Stimulated activated CD4-positive, alpha-beta T cell treated with anti-CD3 and anti-CD28 coated beads, Interleukin-15, amount 100 ng/mL, for 1 hour (primary cell): ENCODE results near the gene UBE2H.
"Not testable (repeated sequence)": the region's sequence is repeated elsewhere in the genome, so short reads cannot be mapped to it uniquely, and the experiment has no call there.

ENCODE experiments used
- DNase-seq, 2 donors: peaks; one replicate each; pipeline ENCODE4 v3.0.0-alpha.2; 2020; ENCODE audit warnings: low read depth in 1 of 2, low spot score in 1 of 2

UBE2H gene

DNA sequence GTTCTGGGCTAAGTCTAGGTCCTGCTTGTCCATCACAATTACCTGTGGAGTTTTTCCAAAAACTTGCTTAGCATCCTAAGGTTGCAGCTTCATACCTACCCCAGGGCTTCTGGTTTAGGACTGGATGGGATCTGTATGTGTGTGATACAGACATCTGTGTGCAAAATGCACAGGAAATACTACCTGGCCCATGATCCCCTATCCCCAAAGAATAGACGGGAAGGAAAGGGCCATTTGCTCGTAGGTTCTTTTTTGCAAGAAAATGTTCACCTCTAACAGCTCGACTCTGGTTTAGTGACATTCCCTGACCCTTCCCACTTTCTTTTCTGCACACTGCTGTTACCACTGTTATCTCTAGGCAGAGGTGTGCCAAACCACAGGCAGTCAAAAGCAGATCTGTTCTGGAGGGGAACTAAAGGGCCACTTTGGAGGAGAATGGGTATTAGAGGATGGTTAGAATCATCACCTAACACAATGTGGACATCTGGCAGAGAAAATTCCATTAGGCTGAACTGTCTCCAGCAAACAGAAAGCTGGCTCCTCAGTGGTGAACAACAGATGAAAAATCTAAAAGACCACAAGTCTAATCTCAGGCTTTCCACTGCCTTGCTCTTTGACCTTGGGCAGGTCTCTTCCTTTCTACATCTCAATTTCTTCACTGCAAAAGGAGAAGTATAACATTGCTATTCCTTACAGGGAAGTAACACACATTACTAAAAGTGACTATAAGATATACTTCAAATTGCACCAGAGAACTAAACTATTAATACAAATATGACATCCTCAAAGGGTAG, 107.4 kb downstream of the UBE2H start:
- DNase-seq = no peak

GRCh38 chr7:129843978-129844840, 108.6 kb downstream of the UBE2H start:
- DNase-seq = no peak

- DNase-seq = no peak
Observed at GRCh38 chr7:129843365-129843898, 109.3 kb downstream of the UBE2H start.

- no peak for DNase-seq
Observed at GRCh38 chr7:129841465-129841864, 111.3 kb downstream of the UBE2H start.

DNA sequence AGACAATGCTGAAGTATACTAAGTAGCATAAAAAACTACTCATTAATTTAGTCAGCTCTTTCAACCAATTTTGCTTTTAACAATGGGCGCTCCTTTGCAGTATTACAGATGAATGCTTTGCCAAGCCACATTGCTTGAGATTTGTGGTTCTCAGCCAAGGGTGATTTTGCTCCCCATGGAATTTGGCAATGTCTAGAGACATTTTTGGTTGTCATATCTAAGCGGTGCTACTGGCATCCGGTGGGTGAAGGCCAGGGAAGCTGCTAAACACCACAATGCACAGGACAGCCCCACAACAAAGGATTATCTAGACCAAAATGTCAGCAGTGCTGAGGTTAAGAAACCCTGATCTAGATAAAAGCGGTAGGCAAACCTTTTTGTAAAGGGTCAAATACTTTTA, 112.0 kb downstream of the UBE2H start:
- no peak for DNase-seq

GRCh38 chr7:129836983-129837382, 115.8 kb downstream of the UBE2H start:
- no peak for DNase-seq

GRCh38 chr7:129835569-129835968, 117.2 kb downstream of the UBE2H start:
- no peak for DNase-seq

GRCh38 chr7:129833353-129833752, 119.4 kb downstream of the UBE2H start:
- DNase-seq = not testable (repeated sequence)

GRCh38 chr7:129832701-129833227, 120.0 kb downstream of the UBE2H start:
- DNase-seq = no peak

DNA sequence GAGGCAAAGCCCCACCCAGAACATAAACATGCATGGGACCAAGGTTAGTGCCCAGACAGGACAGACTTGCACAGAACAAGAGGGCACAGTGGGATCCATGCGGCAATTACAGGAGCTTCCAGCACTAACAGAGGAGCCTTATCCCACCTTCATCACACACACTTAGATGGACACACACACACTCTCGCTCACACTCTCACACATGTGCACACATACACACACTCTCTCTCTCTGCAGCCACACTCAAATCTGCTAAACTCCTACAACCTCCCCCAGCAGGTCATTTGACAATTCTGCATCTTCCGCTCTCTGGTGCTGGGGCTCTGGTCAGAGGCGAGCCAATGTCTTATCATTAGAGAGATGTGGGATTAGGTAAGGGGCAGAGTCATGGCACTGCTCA, 120.5 kb downstream of the UBE2H start:
- DNase-seq = no peak

DNA sequence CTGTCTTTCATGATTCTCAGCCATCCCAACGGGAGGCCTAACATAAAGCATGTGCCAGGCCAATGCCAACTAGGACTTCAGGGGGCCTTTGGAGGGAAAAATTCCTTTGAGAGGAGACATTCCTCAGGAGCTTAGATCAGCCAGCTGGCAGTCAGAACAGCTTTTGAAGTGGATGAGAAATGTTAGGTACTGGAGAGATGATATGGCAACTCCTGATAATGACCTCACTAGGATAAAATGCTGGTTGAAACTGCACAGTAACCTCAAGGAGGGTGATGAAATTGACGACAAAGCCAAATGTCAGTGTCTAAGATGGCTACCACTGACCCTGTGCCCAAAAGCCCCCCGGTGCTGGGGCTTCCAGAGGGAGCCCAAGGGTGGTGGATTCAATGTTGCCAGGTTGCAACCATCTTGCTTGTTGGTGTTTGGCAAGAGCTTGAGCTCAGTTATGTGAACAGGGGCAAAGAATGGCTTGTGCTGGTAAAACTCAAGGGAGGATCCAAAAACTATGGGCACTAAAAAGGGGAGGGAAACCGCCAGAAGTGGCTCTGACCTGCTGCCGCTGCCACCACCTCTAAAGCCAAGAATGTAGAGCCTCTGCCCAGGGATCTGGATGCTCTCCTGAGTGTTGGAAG, 121.2 kb downstream of the UBE2H start:
- DNase-seq = no peak

- DNase-seq = no peak
Observed at GRCh38 chr7:129830949-129831348, 121.8 kb downstream of the UBE2H start.

DNA sequence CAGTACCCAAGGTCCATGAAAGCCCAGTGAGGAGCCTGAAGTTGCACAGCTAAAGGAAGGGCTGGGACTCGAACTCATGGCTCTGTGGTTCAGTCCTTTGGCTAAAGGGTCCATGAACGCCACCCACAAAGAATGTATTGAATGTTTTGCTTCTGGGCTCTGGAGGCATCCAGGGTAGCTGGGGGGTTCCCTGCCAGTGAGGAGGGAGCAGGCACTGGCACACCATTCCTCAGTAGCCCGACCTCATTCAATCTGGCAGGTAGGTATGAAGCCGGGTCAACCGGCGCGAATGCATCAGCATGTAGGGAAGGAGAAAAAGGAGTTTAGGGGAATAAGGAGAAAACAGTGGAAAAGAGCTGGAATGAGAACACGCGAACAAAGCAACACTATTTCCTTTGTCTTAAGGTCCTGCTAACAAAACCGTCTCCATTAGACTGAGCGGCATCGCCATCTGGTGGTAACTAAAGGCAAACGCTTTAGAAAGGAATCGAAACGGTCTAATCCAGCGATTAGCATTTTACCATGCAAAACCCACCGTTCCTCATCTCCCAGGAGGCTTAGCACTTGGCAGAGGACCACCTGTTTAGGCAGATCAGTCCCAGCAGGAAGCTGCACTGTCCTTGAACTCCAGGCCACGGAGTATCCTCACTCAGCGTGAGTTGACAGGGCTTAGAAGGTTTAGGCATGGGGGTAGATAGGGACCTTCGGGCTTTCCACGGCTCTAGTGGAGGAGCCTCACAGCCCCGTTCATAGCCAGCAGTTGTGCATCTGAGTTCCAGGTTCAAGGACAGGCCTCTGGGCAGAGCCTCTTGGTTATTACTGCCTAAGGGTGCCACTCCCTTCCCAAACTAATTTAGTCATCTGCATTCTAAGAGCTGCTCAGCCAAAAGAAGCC, 122.8 kb downstream of the UBE2H start:
- peak; percentile 12 to 16 for DNase-seq

GRCh38 chr7:129828989-129829736, 123.6 kb downstream of the UBE2H start:
- no peak for DNase-seq

DNA sequence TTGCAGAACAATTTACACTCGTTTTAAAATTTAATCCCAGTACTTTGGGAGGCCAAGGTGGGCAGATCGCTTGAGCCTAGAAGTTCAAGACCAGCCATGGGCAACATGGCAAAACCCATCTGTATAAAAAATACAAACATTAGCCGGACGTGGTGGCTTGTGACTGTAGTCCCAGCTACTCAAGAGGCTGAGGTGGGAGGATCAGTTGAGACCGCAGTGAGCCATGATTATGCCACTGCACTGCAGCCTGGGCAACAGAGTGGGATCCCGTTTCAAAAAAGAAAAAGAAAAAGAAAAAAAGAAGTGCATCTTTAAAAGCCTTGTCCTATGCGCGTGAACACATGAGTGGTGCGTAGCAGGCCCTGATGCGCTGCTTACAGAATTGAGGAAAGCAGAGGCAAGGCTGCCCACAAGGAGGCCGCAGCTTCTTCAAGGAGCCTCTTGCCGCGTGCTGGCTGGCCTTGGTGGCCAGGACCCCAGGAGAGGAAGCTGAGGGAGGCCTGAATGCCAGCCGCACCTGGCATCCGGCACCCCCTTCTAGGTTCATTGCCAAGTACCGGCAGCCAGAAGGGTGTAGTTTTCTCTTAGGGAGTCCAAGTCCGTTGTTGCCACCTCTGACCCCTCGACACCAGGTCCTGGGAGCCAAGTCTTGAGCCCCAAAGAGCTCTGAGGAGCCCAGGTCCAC, 124.5 kb downstream of the UBE2H start:
- no peak for DNase-seq

DNA sequence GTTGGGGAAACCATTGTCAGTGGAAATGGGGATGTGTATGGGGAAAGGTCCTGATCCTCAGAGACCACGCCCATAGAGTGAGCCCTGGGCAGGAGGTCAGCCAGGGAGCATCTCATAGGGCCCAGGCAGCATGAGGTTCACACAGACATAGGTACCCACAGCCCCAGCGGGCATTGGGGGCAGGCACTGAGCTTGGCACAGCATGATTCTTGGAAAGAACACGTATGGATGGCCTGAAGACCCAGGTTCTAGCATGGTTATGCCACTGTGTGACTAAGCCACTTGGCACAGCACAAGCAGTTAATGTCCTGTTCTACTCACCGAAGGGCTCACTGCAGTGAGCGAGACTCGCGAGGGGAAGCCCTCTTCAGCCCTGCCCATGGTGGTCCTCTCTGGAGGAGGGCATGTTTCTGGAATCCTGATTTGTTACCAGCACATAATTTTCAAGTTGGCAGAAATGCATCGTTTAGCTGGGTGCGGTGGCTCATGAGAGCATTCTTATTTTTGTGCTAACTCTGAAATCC, 125.2 kb downstream of the UBE2H start:
- no peak for DNase-seq

DNA sequence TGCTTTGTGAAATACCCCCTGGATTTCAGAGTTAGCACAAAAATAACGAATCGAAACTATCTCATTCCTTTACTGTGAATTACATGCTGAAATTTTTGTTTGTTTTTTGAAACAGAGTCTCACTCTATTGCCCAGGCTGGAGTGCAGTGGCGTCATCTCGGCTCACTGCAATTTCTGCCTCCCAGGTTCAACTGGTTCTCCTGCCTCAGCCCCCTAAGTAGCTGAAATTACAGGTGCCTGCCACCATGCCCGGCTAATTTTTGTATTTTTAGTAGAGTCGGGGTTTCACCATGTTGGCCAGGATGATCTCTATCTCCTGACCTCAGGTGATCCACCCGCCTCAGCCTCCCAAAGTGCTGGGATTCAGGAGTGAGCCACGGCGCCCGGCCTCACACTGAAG, 125.9 kb downstream of the UBE2H start:
- not testable (repeated sequence) for DNase-seq

DNA sequence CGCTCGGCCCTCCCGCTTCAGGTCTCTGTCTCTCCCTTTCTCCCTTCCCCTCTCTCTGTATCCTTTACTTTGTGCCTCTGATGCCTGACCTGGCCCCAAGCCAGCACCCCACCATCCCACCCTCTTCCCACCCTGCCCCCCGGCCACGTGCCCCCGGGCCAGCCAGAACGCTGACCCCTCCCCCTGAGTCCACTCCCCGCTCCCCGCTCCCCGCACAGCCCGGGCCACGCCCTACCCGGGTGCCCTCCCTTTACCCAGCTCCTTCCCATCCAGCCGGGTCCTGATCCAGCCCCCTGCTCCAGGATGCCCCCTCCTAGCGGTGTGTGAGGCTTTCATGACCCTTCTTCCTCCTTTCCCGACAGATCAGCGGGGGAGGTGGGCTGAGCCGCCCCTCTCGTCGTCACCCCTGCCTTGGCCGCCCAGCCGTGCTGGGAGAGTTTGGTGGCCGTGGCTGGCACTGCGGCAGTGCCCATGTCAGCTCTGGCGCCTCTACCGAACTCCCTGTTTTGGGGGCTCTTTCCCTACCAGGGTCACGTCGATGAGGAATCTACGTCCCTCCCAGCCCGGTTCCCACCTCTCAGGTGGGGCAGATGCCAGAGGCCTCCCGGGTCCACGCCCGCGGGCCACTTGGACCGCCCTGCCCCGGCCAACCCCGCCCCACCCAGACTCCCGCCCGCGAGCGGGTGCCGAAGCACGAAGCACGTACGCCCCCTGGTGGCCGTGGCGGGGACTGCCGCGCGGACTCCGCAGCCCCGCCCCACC, 127.4 kb downstream of the UBE2H start:
- DNase-seq = peak; percentile 80 to 93
